Gastroesophageal sphincter (tissue), 4 donors: ENCODE results near the gene AUTS2. TPM values are rescaled to one million over a fixed set of nuclear protein-coding genes. Genes with fewer than 3 reads are reported as not detected.

Source experiments
- ATAC-seq: fragments of 150-250 bp; one replicate; pipeline ENCODE4 v1.9.1; 2016; ENCODE audit warnings: mild to moderate bottlenecking, moderate library complexity
- H3K27ac ChIP-seq, 4 donors: fragments of 200-600 bp; sonication (generic) in 3 of 4; 1 replicate in 3 of 4; 2 replicates in 1 of 4; pipeline ENCODE4 v1.5.1; 2016 to 2019
- H3K27me3 ChIP-seq: fragments of 200-600 bp; sonication (generic); one replicate; pipeline ENCODE4 v1.5.1; 2019
- H3K36me3 ChIP-seq, 2 donors: fragments of 200-600 bp; sonication (generic); one replicate each; pipeline ENCODE4 v1.5.1; 2019; ENCODE audit warnings: control low read depth in 1 of 2
- H3K4me1 ChIP-seq, 3 donors: fragments of 200-600 bp; sonication (generic); 1 replicate in 2 of 3; 2 replicates in 1 of 3; pipeline ENCODE4 v1.5.1; 2016 to 2019; ENCODE audit warnings: control low read depth in 2 of 3
- H3K4me3 ChIP-seq, 2 donors: fragments of 200-600 bp; sonication (generic); one replicate each; pipeline ENCODE4 v1.5.1; 2019; ENCODE audit warnings: mild to moderate bottlenecking in 1 of 2, moderate library complexity in 1 of 2
- H3K9me3 ChIP-seq, 3 donors: fragments of 200-600 bp; sonication (generic); one replicate each; pipeline ENCODE4 v1.5.1; 2017 to 2019; ENCODE audit warnings: control low read depth in 2 of 3
- CTCF ChIP-seq, 4 experiments: fragments of 200-600 bp in 2 of 4; fragments of 450-650 bp in 2 of 4; sonication (generic) in 1 of 4; IDR thresholded peaks; one replicate each; pipeline ENCODE4 v1.5.1; 2017 to 2019; ENCODE audit warnings: antibody characterized with exemption in 4 of 4, mild to moderate bottlenecking in 2 of 4, moderate library complexity in 2 of 4
- EP300 ChIP-seq: sonication (generic); formaldehyde crosslinking; IDR thresholded peaks from one replicate; pipeline ENCODE4 v1.6.1; 2017; ENCODE audit warnings: antibody characterized with exemption, mild to moderate bottlenecking
- POLR2A ChIP-seq, 2 donors: fragments of 450-650 bp; IDR thresholded peaks; one replicate each; pipeline ENCODE4 v1.6.1; 2017; ENCODE audit warnings: antibody characterized with exemption in 2 of 2, mild to moderate bottlenecking in 2 of 2, moderate library complexity in 1 of 2
- POLR2AphosphoS5 ChIP-seq: sonication (generic); formaldehyde crosslinking; IDR thresholded peaks from one replicate; pipeline ENCODE4 v1.6.1; 2017; ENCODE audit warnings: antibody characterized with exemption
- WGBS, 2 donors: methylation state at CpG; one replicate each; pipeline ENCODE4 v1.1.5; 2018; ENCODE audit warnings: low coverage in 1 of 2; 5-methylcytosine and 5-hydroxymethylcytosine counted together
- total RNA-seq, 4 donors: library from RNA; depleted of rRNA; stranded (reverse); fragments of >200 nt; gene quantifications; one replicate each; pipeline ENCODE4 v1.1.0, GENCODE V29; 2016

AUTS2 gene
- total RNA-seq, 4 donors from 2014 or later = 12.2 to 48.7 (median 44.1) TPM

GRCh38 chr7:70789481-70790214 lies 1191.4 kb downstream of the AUTS2 start:
- ATAC-seq = no peak
- TF ChIP-seq EP300 (no peak), POLR2AphosphoS5 (no peak), CTCF (IDR thresholded peaks at IDR 0.05) (no peak), POLR2A (IDR thresholded peaks at IDR 0.05) (no peak)
- Histone ChIP-seq H3K27ac (no peak overlapping the region), H3K4me3 (no peak overlapping the region), H3K4me1 (no peaks in the 10 kb centered on the region), H3K27me3 (no peaks in the 10 kb centered on the region), H3K9me3 (no peaks in the 10 kb centered on the region), H3K36me3 (peaks cover 0 to 90% of the 10 kb centered on the region in 2 donors)
- WGBS, 2 donors = 100% methylated on average over 8 of the region's 43 CpGs; no CpG with 5 or more reads in 1 of the 2 donors

- Histone ChIP-seq H3K36me3 (peaks cover 0 to 83% of the 10 kb centered on the region in 2 donors), H3K27me3 (no peaks in the 10 kb centered on the region), H3K4me3 (no peak overlapping the region), H3K27ac (no peak overlapping the region), H3K9me3 (no peaks in the 10 kb centered on the region), H3K4me1 (no peaks in the 10 kb centered on the region)
- WGBS, 2 donors = 92 to 100% methylated on average over 3 to 7 of the region's 63 CpGs
- no peak for ATAC-seq
- TF ChIP-seq POLR2AphosphoS5 = no peak
- no peak for TF ChIP-seq POLR2A (IDR thresholded peaks at IDR 0.05)
- no peak for TF ChIP-seq EP300
- no peak for TF ChIP-seq CTCF (IDR thresholded peaks at IDR 0.05)
Observed at GRCh38 chr7:70790215-70791073, 1192.2 kb downstream of the AUTS2 start.

GRCh38 chr7:70791341-70791740 lies 1193.1 kb downstream of the AUTS2 start:
- no peaks in the 10 kb centered on the region for H3K9me3 ChIP-seq
- H3K27ac ChIP-seq = no peak overlapping the region
- no peak for ATAC-seq
- H3K4me3 ChIP-seq = no peak overlapping the region
- H3K36me3 ChIP-seq = peaks cover 0 to 74% of the 10 kb centered on the region in 2 donors
- no peaks in the 10 kb centered on the region for H3K4me1 ChIP-seq
- WGBS, 2 donors = 64 to 69% methylated on average over 6 of the region's 6 CpGs
- no peaks in the 10 kb centered on the region for H3K27me3 ChIP-seq
- no peak for TF ChIP-seq EP300
- TF ChIP-seq CTCF (IDR thresholded peaks at IDR 0.05) = no peak
- no peak for TF ChIP-seq POLR2A (IDR thresholded peaks at IDR 0.05)
- TF ChIP-seq POLR2AphosphoS5 = no peak

GRCh38 chr7:70793060-70793459 lies 1194.8 kb downstream of the AUTS2 start:
- Histone ChIP-seq H3K27me3 (no peaks in the 10 kb centered on the region), H3K4me3 (no peak overlapping the region), H3K27ac (no peak overlapping the region), H3K4me1 (no peaks in the 10 kb centered on the region), H3K9me3 (no peaks in the 10 kb centered on the region), H3K36me3 (peaks cover 0 to 60% of the 10 kb centered on the region in 2 donors)
- ATAC-seq = no peak
- TF ChIP-seq POLR2AphosphoS5 = no peak
- no peak for TF ChIP-seq CTCF (IDR thresholded peaks at IDR 0.05)
- TF ChIP-seq POLR2A (IDR thresholded peaks at IDR 0.05) = no peak
- TF ChIP-seq EP300 = no peak
- 72 to 86% methylated on average over 6 to 7 of the region's 8 CpGs for WGBS, 2 donors
